Fibroblast of skin of left biceps (primary cell): ENCODE data around the gene FGGY.

Source experiments
- DNase-seq, 2 experiments: peaks; one replicate each; pipeline ENCODE4 v3.0.0-alpha.2; 2013; ENCODE audit warnings: low read depth in 2 of 2

Gene FGGY

DNA sequence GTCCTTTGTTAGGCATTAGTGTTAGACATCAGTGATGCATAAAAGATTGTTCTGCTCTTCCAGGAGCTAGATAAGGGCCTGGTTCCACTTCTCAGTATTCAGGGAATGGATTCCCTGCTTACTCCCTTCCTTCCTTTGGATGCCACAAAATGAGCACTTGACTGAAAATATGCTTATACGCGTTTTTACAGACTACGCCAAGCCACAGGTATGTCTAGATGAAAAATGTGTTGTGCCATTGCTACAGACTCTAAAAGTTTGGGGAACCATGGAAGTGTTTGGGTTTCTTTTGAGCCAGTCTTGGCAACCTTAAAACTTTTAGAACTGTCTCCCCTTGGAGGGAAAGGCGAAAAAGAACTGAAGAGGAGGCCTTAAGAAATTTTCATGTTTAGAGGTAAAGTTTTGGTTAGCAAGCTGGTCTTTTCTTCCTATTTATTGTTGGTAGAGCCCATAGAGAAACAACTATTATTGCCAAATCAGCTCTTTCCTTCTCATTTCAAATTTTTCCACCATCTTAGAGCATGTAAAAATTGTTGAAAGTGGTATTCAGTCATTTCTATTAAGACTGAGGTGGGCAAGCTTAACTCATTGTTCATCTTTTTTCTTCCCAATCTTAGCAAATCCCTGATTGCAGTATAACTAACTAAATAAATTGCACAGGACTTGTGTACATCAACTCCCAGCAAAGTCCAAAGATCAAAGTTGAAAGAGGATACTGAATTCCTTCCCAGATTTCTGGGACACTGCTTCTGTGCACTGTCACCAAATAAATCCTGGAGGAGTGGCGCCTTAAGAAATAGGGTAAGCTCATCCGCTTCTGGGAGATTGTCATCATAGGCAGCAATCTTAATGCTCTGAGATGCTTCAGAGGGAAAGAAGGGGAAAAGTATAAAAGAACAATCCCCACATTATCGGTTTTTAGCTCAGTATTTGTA lies 18.9 kb downstream of the FGGY start:
- no peak for DNase-seq

DNA sequence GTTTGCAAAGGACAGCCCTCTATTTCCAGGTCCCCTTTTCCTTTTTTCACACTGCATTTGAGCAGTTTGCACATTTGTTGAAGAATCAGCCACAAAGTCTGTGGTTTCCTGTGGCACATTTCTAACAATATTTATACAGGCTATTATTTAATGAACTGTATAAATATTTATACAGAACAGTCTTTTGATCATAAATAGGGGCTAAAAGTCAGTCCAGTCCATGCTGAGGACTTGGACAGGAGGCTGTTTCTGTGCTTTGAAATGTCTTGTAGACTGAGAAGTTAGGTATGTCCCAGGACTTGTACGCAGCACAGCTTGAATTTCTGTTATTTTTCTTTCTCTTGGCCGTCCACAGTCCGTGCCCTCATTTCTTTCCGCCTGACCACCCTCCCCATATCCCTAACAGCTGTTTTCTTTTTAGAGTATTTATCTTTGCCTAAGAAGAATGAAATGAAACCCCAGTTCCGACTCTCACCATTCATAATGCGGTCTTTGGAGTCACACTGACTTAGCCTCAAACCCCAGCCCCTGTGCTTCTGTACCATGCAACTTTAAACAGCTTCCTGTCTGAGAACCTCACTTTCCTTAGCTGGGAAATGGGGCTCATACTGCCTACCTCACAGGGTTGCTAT lies 19.7 kb downstream of the FGGY start:
- no peak for DNase-seq

DNA sequence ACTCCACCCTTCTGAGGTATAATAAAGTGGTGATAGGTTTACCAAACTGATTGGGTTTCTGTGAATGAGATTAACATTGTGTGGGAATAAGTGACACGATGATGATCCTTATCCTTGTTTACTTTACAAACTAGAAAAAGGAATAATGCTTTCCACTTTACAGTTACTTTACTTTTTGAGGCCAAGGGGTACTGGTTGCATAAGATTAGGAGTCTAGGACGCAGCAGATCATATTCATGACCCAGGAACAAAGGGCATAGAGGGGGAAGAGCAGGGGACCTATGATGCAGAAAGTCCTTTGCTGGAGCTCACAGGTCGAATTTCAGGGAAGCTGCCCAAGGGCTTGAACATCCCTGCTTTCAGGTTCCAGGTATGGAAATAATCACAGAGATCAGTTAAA lies 20.4 kb downstream of the FGGY start:
- no peak for DNase-seq

DNA sequence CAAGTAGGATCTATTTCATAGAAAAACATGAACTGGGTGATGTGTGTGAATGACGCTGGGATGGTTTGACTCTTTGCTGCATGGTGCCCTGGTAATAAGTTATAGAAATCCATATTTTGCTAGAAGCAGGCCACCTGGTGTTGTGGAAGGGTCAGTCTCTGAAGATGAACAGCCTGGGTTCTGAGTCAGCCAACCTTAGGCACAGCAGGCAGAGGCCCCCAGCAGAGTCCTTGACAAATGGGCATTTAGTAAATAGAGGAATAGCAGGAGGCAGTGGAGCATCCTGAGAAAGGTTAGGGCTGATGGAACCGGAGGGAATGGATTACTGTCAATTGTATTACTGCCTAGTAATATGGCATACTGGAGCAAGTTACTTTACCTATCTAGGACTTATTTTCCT lies 20.9 kb downstream of the FGGY start:
- no peak for DNase-seq

DNA sequence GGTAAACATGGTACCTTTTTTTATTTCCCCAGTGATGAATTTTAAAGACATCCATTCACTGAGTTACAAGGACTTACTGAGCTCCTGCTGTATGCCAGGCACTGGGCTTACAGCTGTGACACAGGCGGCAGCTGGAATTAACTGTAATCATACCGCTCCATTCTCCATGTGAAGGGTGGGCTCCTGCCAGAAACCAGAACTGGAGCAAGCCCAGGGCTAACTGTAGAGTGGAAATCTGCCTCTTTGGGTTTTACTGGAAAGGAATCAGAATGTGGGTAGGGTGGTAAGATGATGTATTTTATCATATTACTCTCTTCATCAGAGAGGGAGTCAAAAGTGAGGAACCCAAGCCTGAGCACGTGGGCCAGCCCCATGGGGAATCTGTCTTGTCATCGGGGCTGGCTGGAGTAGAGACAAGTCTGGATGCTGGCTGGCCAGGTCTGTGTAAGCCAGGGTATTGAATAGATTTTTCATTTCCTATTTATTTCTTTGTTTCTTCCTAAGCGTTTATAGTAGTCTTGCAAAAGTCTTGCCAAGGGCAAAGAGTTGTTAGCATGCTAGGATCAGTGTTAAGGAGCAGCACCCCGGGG lies 21.5 kb downstream of the FGGY start:
- no peak for DNase-seq

DNA sequence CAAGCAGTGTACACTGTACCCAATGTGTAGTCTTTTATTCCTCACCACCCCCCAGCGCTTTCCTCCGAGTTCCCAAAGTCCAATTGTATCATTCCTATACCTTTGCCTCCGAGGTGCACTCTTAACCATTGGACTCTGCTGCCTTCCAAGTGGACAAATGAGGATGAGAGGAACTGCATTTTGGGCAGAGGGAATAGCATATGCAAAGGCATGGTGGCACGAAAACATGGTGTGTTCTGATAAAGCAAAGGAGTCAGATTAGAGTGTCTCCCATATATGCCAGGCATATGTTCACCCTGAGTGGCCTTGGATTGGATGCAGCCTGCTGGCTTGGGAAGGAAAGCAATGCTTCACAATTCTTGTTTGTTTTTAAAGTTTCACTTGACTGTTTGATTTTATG lies 25.5 kb downstream of the FGGY start:
- no peak for DNase-seq

GRCh38 chr1:59322814-59323213 lies 25.9 kb downstream of the FGGY start:
- DNase-seq = no peak

GRCh38 chr1:59323879-59324278 lies 27.0 kb downstream of the FGGY start:
- no peak for DNase-seq

GRCh38 chr1:59328353-59328752 lies 31.5 kb downstream of the FGGY start:
- DNase-seq = no peak

- DNase-seq = no peak
Observed at GRCh38 chr1:59329412-59330053, 32.6 kb downstream of the FGGY start.

- DNase-seq = no peak
Observed at GRCh38 chr1:59331686-59332620, 35.1 kb downstream of the FGGY start.

GRCh38 chr1:59332983-59333382 lies 36.1 kb downstream of the FGGY start:
- no peak for DNase-seq

GRCh38 chr1:59333626-59334277 lies 36.9 kb downstream of the FGGY start:
- DNase-seq = no peak

DNA sequence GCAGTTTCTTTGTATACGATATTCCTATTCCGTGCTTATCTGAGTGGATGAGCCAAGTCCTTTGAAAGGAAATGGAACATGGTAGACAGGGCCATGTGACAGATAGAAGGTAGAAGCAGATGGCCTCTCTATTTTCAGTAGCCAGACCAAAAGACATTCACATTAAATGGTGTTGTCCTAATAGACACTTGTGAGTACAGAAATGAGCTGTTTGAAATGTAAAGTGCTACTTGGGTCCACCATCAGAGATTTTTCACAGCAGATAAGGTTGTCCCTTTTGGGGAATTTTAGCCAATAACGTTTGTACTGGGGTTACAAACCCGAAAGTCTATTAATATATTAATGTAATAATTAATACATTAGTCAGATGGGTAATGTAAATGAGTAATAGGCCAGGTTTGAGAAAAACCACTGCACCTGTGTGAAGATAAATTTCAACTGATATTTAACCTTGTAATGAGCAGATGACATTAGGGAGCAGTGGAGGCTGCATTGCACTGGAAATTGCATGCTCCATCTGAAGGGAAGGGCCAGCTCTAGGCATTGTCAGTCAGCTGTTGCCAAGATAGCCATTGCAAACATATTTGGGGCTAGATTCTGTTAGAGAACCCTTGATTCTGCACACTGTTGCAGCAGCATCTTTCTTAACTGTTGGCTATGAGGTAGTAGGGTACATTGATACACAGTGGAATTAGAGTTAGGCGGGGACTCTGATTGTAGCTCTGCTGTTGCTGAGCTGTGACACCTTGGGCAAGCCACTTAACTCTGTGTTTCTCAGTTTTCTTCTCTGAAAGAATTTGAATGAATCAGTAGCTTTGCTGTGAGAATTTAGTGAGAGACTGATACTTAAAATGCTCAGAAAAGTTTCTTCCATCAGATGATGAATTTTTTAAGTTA lies 43.8 kb downstream of the FGGY start:
- no peak for DNase-seq

GRCh38 chr1:59342801-59343575 lies 46.1 kb downstream of the FGGY start:
- DNase-seq = no peak

DNA sequence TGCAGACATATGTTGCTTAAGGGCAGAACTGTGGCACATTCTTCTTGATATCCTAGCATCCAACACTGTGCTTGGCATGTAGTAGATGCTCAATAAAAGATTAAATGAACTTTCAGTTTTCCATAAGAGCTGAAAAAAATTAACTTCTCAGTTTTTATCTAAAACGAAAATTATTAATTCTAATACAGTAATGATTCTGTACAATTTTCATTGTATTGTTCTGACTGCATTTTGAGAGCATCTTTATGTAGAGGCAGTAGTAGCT lies 46.6 kb downstream of the FGGY start:
- no peak for DNase-seq

DNA sequence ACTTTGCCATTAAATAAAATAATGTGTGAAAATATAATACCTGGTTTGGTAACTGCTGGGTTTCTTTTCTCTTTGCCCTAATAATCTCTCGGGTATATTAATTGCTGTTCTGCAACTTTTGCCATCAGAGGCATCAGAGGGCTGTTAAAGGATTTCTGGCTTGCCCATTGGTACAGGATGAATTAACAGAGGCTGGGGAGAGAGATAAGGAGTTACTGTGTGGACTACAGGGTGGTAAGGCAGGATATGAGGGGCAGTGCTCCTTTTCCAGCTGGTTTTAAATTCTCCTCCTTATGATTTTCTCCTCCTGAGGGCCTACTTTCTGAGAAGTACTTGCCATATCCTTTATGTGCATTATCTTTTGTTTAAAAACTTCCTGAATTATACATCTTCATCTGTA lies 48.3 kb downstream of the FGGY start:
- no peak for DNase-seq

GRCh38 chr1:59346429-59346828 lies 49.5 kb downstream of the FGGY start:
- no peak for DNase-seq

DNA sequence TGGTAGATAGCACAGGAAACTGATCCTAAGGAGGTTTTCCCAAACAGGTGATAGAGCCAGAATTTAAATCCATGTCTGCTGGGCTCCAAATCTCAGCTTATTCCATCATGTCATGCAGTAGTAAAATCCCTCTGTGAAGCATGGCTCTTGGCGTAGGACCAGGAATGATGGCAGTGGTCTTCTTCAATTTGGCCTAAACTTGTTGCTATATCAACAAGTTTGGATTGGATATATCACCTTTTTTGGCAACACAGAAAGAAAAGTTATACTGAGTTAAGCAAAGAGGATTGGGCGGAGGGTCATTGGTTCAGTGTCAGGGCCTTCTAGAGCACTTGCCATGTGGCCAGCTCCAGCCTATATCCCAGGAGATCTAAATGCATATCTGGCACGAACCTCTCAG lies 52.2 kb downstream of the FGGY start:
- no peak for DNase-seq
